Activated naive CD4-positive, alpha-beta T cell treated with anti-CD3 and anti-CD28 coated beads for 36 hours (primary cell): ENCODE results near the gene PLEKHA6. TPM values are rescaled to one million over a fixed set of nuclear protein-coding genes. Genes with fewer than 3 reads are reported as not detected.
A peak's percentile ranks its signal among the peaks of the same experiment; 100 is the strongest.

Source experiments
- CTCF ChIA-PET: fragments of 350-600 bp; sonication (Branson Sonifier 250); formaldehyde crosslinking; loops from one replicate; lab custom pipeline; 2021; ENCODE audit warnings: antibody characterized with exemption; lab: Charles Lee
- DNase-seq: peaks from one replicate; pipeline ENCODE4 v3.0.0-alpha.2; 2020
- H3K27ac Mint-ChIP-seq: one replicate; pipeline ENCODE4 v1.8.0; 2021; ENCODE audit warnings: mild to moderate bottlenecking, mixed read lengths
- H3K27me3 Mint-ChIP-seq: one replicate; pipeline ENCODE4 v1.8.0; 2021; ENCODE audit warnings: low read depth, mixed read lengths
- H3K36me3 Mint-ChIP-seq: one replicate; pipeline ENCODE4 v1.8.0; 2021; ENCODE audit warnings: low read depth, mixed read lengths
- H3K4me1 Mint-ChIP-seq: one replicate; pipeline ENCODE4 v1.8.0; 2021; ENCODE audit warnings: low read depth, mixed read lengths
- H3K4me3 Mint-ChIP-seq: one replicate; pipeline ENCODE4 v1.8.0; 2021; ENCODE audit warnings: mild to moderate bottlenecking, moderate library complexity, mixed read lengths
- H3K9me3 Mint-ChIP-seq: one replicate; pipeline ENCODE4 v1.8.0; 2021; ENCODE audit warnings: mixed read lengths
- intact Hi-C: fragments of 100-400 bp; cut with micrococcal nuclease; formaldehyde crosslinking; loops from one replicate; pipeline ENCODE4 v1.15.1; 2023
- total RNA-seq, 2 experiments: library from RNA; stranded (reverse); gene quantifications; one replicate each; pipeline ENCODE4 v1.2.3, GENCODE V29; 2021

Gene PLEKHA6
- under 1 TPM; 0.17 to 0.52 TPM for total RNA-seq

- intact Hi-C loops, result no loop called here
- Mint-ChIP-seq H3K27me3 (peaks cover 5% of the 10 kb centered on the region), H3K27ac (no peak within 1 kb of the TSS), H3K4me1 (peaks cover 19% of the 10 kb centered on the region), H3K36me3 (no peaks in the 10 kb centered on the region), H3K4me3 (no peak within 1 kb of the TSS), H3K9me3 (no peaks in the 10 kb centered on the region)
- peak; percentile 42 for DNase-seq
- CTCF ChIA-PET, result interaction anchor here (0.7 to 6.3 kb wide), 8 partner anchors 33 to 196 kb away, joined by 3 to 88 read pairs (median 10); partner anchors contain the start of genes GOLT1A and REN
Observed at GRCh38 chr1:204359474-204360255, at the start of gene PLEKHA6. TSS of gene PLEKHA6 (minus strand) at chr1:204359929. CDS start at chr1:204273727, 86,202 bp downstream.

- H3K4me3 Mint-ChIP-seq, result peak overlapping the region; percentile 99
- peaks cover 58% of the 10 kb centered on the region for H3K36me3 Mint-ChIP-seq
- H3K9me3 Mint-ChIP-seq, result no peaks in the 10 kb centered on the region
- peak; percentile 21 for DNase-seq
- peaks cover 23% of the 10 kb centered on the region for H3K4me1 Mint-ChIP-seq
- H3K27me3 Mint-ChIP-seq, result no peaks in the 10 kb centered on the region
- intact Hi-C loops, result no loop called here
- peak overlapping the region; percentile 99 for H3K27ac Mint-ChIP-seq
- CTCF ChIA-PET, result interaction anchor here (0.6 to 3.3 kb wide), 6 partner anchors 11 to 106 kb away, joined by 3 to 26 read pairs (median 4); partner anchors contain the start of genes MDM4 and PIK3C2B
Observed at GRCh38 chr1:204409123-204409522, 49.4 kb upstream of the PLEKHA6 start.

- no peak for DNase-seq
- H3K4me3 Mint-ChIP-seq, result peak overlapping the region; percentile 99
- intact Hi-C loops, result no loop called here
- CTCF ChIA-PET, result interaction anchor here (1.0 to 3.3 kb wide), 4 partner anchors 11 to 107 kb away, joined by 3 to 26 read pairs (median 7); partner anchors contain the start of gene MDM4
- H3K27me3 Mint-ChIP-seq, result no peaks in the 10 kb centered on the region
- H3K4me1 Mint-ChIP-seq, result peaks cover 28% of the 10 kb centered on the region
- H3K9me3 Mint-ChIP-seq, result no peaks in the 10 kb centered on the region
- peaks cover 63% of the 10 kb centered on the region for H3K36me3 Mint-ChIP-seq
- peak overlapping the region; percentile 99 for H3K27ac Mint-ChIP-seq
Observed at GRCh38 chr1:204408602-204409001, 48.9 kb upstream of the PLEKHA6 start.

GRCh38 chr1:204408074-204408507 is 48.4 kb upstream of the PLEKHA6 start:
- intact Hi-C loops, result no loop called here
- H3K4me1 Mint-ChIP-seq, result peaks cover 28% of the 10 kb centered on the region

GRCh38 chr1:204407295-204407971 is 47.7 kb upstream of the PLEKHA6 start:
- no peak for DNase-seq

More at GRCh38 chr1:204408074-204408507, 48.4 kb upstream of the PLEKHA6 start:
- peaks cover 63% of the 10 kb centered on the region for H3K36me3 Mint-ChIP-seq
- no peaks in the 10 kb centered on the region for H3K9me3 Mint-ChIP-seq
- H3K27ac Mint-ChIP-seq, result peak overlapping the region; percentile 99
- peak overlapping the region; percentile 99 for H3K4me3 Mint-ChIP-seq
- H3K27me3 Mint-ChIP-seq, result no peaks in the 10 kb centered on the region
- CTCF ChIA-PET, result interaction anchor here (0.6 to 3.3 kb wide), 5 partner anchors 9 to 107 kb away, joined by 3 to 26 read pairs (median 8); partner anchors contain the start of gene MDM4
- peak; percentile 50 for DNase-seq

GRCh38 chr1:204406621-204407020 is 46.9 kb upstream of the PLEKHA6 start:
- Mint-ChIP-seq H3K4me1 (peaks cover 28% of the 10 kb centered on the region), H3K36me3 (peaks cover 63% of the 10 kb centered on the region), H3K27me3 (no peaks in the 10 kb centered on the region), H3K27ac (peak overlapping the region; percentile 99), H3K4me3 (peak overlapping the region; percentile 99), H3K9me3 (no peaks in the 10 kb centered on the region)
- intact Hi-C loops, result no loop called here
- DNase-seq, result no peak
- CTCF ChIA-PET, result interaction anchor here (1.4 to 1.9 kb wide), 3 partner anchors 8 to 24 kb away, joined by 4 to 16 read pairs (median 10); no protein-coding TSS in a partner anchor

More at GRCh38 chr1:204407295-204407971, 47.7 kb upstream of the PLEKHA6 start:
- Mint-ChIP-seq H3K27ac (peak overlapping the region; percentile 99), H3K4me1 (peaks cover 28% of the 10 kb centered on the region), H3K36me3 (peaks cover 63% of the 10 kb centered on the region), H3K4me3 (peak overlapping the region; percentile 99), H3K9me3 (no peaks in the 10 kb centered on the region), H3K27me3 (no peaks in the 10 kb centered on the region)
- CTCF ChIA-PET, result interaction anchor here (0.6 to 2.7 kb wide), 5 partner anchors 9 to 108 kb away, joined by 3 to 16 read pairs (median 8); partner anchors contain the start of gene MDM4
- intact Hi-C loops, result no loop called here

- CTCF ChIA-PET, result interaction anchor here (1.4 to 1.9 kb wide), 2 partner anchors 11 to 25 kb away, joined by 4 to 10 read pairs; no protein-coding TSS in a partner anchor
- H3K4me1 Mint-ChIP-seq, result peaks cover 30% of the 10 kb centered on the region
- peak overlapping the region; percentile 99 for H3K4me3 Mint-ChIP-seq
- peak overlapping the region; percentile 99 for H3K27ac Mint-ChIP-seq
- DNase-seq, result no peak
- H3K27me3 Mint-ChIP-seq, result no peaks in the 10 kb centered on the region
- intact Hi-C loops, result no loop called here
- H3K36me3 Mint-ChIP-seq, result peaks cover 61% of the 10 kb centered on the region
- no peaks in the 10 kb centered on the region for H3K9me3 Mint-ChIP-seq
Observed at GRCh38 chr1:204405988-204406387, 46.3 kb upstream of the PLEKHA6 start.

GRCh38 chr1:204404629-204405028 is 44.9 kb upstream of the PLEKHA6 start:
- H3K4me3 Mint-ChIP-seq, result no peak overlapping the region
- H3K27me3 Mint-ChIP-seq, result no peaks in the 10 kb centered on the region
- intact Hi-C loops, result no loop called here
- DNase-seq, result no peak
- peaks cover 53% of the 10 kb centered on the region for H3K36me3 Mint-ChIP-seq
- H3K4me1 Mint-ChIP-seq, result peaks cover 31% of the 10 kb centered on the region
- peak overlapping the region; percentile 83 for H3K27ac Mint-ChIP-seq
- no peaks in the 10 kb centered on the region for H3K9me3 Mint-ChIP-seq
- CTCF ChIA-PET, result interaction anchor here (0.6 to 1.3 kb wide), 3 partner anchors 9 to 402 kb away, joined by 3 read pairs; partner anchors contain the start of gene MDM4

- intact Hi-C loops, result no loop called here
- no peak overlapping the region for H3K4me3 Mint-ChIP-seq
- CTCF ChIA-PET, result interaction anchor here (0.6 kb wide), 1 partner anchor 14 kb away, joined by 3 read pairs; no protein-coding TSS in a partner anchor
- no peak for DNase-seq
- H3K36me3 Mint-ChIP-seq, result peaks cover 38% of the 10 kb centered on the region
- H3K27me3 Mint-ChIP-seq, result no peaks in the 10 kb centered on the region
- no peaks in the 10 kb centered on the region for H3K9me3 Mint-ChIP-seq
- peak overlapping the region; percentile 61 for H3K27ac Mint-ChIP-seq
- H3K4me1 Mint-ChIP-seq, result peaks cover 33% of the 10 kb centered on the region
Observed at GRCh38 chr1:204402391-204402790, 42.7 kb upstream of the PLEKHA6 start.

GRCh38 chr1:204401730-204402129 is 42.0 kb upstream of the PLEKHA6 start:
- Mint-ChIP-seq H3K4me1 (peaks cover 33% of the 10 kb centered on the region), H3K27ac (peak overlapping the region; percentile 77), H3K27me3 (no peaks in the 10 kb centered on the region), H3K4me3 (no peak overlapping the region), H3K36me3 (peaks cover 35% of the 10 kb centered on the region), H3K9me3 (no peaks in the 10 kb centered on the region)
- DNase-seq, result no peak
- intact Hi-C loops, result no loop called here
- CTCF ChIA-PET, result interaction anchor here (0.6 to 1.1 kb wide), 3 partner anchors 8 to 239 kb away, joined by 3 read pairs; no protein-coding TSS in a partner anchor

- CTCF ChIA-PET, result interaction anchor here (0.6 to 1.4 kb wide), 3 partner anchors 9 to 238 kb away, joined by 3 to 5 read pairs (median 3); no protein-coding TSS in a partner anchor
- H3K4me1 Mint-ChIP-seq, result peaks cover 29% of the 10 kb centered on the region
- intact Hi-C loops, result no loop called here
- peaks cover 32% of the 10 kb centered on the region for H3K36me3 Mint-ChIP-seq
- peak overlapping the region; percentile 77 for H3K27ac Mint-ChIP-seq
- H3K27me3 Mint-ChIP-seq, result no peaks in the 10 kb centered on the region
- no peaks in the 10 kb centered on the region for H3K9me3 Mint-ChIP-seq
- no peak overlapping the region for H3K4me3 Mint-ChIP-seq
- no peak for DNase-seq
Observed at GRCh38 chr1:204400882-204401510, 41.3 kb upstream of the PLEKHA6 start.
